GM19238 (cell line): ENCODE data around the gene LARGE1.

Source experiments
- DNase-seq: peaks from one replicate; pipeline ENCODE4 v3.0.0; 2011; ENCODE audit warnings: low spot score; ENCODE audit not compliant: insufficient read length

Gene LARGE1

DNA sequence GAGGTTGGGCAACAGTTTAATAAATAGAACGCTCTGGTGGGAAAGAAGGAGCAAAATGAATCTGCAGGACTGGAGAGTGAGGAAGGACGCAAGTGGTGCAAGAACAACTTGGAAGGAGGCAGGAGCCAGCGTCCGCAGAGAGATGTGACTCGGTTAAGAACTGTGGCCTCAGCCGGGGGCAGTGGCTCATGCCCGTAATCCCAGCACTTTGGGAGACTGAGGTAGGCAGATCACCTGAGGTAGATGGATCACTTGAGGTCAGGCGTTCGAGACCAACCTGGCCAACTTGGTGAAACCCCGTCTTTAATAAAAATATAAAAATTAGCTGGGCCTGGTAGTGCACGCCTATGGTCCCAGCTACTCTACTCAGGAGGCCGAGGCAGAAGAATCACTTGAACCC, 319.7 kb downstream of the LARGE1 start:
- no peak for DNase-seq

- no peak for DNase-seq
These were observed 320.2 kb downstream of the LARGE1 start for GRCh38 chr22:33600113-33600512.

DNA sequence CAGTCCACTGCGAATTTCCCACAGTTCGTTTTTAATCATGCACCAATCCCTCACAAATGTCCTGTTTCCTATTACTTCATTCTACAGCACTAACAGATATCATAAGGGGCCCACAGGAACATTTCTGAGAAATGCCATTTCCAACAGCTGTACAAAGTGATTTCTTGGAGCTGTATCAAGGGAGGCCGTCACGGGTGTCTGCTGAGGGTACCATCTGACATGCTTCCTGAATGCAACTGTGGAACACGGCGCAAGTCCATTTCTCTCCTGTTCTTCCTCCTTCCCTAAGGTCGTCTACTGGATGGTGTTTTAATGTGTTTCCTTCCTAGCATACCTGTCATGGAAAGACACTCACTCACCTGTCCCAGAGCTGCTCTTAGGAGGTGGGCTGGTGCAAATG, 320.7 kb downstream of the LARGE1 start:
- no peak for DNase-seq

GRCh38 chr22:33598821-33599220, 321.5 kb downstream of the LARGE1 start:
- no peak for DNase-seq

DNA sequence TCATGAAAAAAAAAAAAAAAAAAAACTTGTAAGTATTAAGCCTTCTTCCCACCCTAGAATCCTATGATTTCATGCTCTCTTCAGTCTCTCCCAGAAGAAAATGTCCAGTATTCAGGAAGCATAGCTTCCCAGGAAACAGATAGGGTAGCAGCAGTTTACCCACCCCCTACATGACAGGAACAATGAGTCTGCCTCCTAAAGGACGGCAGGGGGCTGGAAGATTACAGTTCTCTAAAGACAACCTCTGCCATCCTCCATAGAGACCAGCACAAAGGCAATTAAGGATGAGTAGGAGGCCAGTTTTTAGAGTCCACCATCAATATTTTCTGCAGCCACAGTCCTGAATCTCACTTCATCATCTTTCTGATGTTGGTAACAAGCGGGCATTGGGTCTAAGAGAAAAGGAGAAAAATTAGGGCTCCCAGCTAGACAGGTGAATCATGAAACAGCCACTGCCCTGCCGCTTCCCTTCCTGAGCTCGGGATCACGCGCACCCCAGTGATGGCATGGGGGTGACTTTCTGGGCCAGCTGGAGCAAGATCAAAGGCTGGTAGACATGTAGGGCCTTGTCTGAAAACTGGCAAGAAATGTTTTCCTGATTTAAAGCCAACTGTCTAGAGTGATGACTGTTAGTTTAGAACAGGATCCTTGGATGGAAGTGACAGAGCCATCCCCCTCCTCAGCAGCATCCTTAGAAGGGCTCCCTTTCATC, 322.8 kb downstream of the LARGE1 start:
- DNase-seq = no peak

DNA sequence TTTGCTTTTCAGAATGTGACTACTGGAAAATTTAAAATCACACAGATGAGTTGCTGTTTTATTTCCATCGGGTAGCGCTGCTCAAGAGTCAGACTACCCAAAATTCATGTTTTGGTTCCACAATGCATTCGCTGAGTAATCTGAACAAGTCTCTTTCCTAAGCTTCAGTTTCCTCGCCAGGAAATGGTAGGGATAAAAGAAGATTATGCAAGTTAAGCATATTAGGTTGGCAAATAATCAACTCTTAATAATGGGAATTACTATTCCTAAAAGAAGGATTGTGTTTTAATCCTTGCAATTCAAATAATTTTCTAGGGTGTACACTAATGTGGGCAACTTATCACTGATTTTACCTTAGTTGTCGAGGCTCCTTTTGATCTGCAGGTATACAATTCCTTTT, 326.5 kb downstream of the LARGE1 start:
- no peak for DNase-seq

DNA sequence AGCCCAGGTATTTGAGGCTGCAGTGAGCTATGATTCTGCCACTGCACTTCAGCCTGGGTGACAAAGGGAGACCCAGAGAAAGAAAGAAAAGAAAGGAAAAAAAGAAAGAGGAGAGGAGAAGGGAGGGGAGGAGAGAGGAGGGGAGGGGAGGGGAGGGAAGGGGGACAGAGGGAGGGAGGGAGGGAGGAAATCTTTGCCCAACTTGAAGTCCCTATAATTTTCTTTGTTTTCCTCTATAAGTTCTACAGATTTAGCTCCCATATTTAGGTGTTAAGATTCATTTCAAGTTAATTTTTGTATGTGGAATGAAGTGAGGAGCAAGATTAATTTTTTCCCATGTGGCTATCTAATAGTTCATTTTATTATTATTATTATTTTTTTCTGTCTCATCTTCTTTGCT, 328.3 kb downstream of the LARGE1 start:
- DNase-seq = no peak

DNA sequence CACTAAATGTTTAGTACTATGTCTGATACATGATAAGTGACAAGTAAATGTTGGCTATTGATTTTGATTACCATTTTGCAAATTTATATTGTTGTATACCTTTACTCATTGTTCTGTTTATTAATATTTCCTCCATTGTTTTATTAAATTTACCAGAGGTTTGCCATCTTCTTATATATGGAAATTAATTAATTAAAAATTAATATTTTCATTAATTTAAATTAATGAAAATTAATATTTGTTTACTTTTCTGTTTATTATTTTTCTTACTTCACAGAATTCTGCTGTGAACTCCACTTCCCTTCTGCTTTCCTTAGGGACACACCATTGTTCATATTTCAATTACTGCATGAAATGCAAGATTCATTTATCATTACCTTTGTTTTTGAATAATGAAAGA, 331.0 kb downstream of the LARGE1 start:
- no peak for DNase-seq

- no peak for DNase-seq
These were observed 331.4 kb downstream of the LARGE1 start for GRCh38 chr22:33588860-33589259.

GRCh38 chr22:33584152-33584551, 336.1 kb downstream of the LARGE1 start:
- no peak for DNase-seq

DNA sequence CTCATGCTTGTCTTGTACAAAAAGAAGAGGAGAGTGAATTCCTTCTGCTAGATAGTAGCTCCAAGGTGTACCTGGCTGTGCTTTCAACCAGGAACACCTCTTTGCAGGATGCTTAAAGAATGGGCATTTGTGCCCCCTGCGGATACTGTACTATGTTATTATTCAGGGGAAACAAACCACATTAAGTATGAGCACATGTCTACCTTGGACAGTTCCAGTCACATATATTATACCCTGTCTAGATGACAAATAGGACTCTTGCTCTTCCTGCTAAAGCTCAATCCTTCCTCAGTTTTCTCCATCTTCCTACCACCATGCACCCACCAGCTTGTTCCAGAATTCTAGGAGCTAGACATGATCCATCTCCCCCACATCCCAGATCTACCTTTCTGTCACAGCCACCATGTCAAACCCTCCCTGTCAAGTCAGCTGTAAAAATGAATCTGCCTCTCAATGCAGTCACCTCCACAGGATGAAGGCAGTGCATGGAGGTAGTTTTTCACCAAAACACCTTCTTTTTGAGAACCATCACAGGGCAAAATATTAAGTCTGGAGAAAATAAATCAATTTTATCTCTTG, 337.4 kb downstream of the LARGE1 start:
- DNase-seq = no peak

DNA sequence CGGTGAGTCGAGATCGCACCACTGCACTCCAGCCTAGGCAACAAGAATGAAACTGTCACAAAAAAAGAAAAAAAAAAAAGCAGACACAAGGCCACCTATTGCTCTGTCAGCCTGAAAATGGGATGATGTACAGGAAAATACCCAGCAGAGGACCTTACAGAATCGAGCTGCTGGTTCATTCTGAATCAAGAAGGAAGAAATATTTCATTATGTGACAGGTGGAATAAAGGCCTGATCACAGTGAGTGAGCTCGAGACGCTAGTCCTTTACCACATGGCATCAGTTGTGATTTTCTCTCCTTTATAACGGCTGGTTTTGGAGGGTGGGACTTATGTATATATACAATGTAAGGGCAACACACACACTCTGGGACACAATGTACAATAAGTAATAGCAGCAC, 340.0 kb downstream of the LARGE1 start:
- no peak for DNase-seq

GRCh38 chr22:33579448-33580093, 340.7 kb downstream of the LARGE1 start:
- peak; percentile 24 for DNase-seq

DNA sequence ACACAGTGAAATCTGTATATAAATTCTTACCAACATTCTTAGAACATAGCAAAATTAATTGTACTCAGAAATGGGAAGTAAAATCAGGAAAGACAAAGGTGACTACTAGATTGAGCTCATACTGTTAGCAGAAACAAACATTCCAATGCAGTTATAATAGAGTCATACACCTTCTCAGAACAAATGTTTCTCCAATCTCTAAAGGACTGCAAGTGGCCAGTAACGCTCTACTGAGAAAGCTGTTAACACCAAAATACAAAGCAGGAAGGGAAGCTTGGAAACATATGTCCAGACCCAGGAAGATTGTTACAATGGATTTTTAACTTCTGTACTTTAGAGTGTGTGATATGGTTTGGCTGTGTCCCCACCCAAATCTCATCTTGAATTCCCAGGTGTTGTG, 341.5 kb downstream of the LARGE1 start:
- DNase-seq = no peak

GRCh38 chr22:33577862-33578411, 342.3 kb downstream of the LARGE1 start:
- DNase-seq = no peak

DNA sequence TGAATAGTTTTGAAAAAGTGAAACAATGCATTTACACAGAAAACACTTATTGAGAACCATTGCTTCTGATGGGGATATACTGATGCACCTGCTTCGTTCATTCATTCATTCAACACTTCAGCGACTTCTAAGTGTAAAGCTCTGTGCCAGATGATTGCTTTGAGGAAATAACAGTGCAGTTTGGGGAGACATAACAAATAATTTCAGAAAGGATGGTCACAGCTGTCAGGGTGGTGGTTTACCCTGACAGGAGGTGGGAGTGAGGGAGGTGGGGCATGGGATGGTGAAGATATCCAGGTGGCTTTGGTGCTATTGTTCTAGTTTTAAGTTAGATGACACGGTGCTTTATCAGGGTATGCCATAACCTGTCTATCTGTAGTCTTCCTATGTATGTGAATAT, 344.1 kb downstream of the LARGE1 start:
- no peak for DNase-seq

DNA sequence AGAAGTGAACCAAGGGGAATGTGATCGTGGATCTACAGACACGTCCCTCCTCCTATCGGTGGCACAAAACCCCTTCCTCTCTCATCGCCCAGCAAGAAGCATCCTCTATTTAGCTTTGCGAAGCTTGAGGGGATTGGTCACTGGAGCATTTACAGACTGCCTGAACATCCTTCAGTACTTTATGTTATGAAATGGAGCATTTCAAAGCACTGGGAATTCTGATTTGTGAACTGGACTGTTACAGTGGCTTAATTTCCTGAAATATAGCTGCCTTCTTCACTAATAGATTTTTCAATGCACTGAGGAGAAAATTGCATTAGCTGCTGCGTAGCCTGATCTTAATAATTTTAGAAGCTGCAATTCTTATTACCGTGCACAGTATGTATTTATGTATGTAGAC, 344.5 kb downstream of the LARGE1 start:
- no peak for DNase-seq

- no peak for DNase-seq
These were observed 345.2 kb downstream of the LARGE1 start for GRCh38 chr22:33575041-33575440.

DNA sequence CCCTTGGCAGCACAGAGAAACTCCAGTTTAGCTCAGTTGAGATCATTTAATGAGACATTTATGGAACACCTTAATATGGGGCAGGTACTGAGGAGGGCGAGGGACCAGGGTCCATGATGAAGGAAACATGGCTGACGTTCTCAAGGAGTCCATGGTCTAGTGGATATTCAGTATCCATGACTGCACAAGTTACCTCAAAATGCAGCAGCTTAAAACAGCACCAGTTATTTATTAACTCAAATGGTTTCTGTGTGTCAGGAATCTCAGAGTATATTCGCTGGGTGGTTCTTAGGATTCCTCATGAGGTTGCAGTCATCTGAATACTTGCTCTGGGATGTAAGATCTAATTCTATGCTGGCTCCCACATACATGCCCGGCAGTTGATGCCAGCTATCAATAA, 346.8 kb downstream of the LARGE1 start:
- DNase-seq = no peak

GRCh38 chr22:33572086-33572485, 348.2 kb downstream of the LARGE1 start:
- no peak for DNase-seq

- DNase-seq = no peak
These were observed 350.2 kb downstream of the LARGE1 start for GRCh38 chr22:33570110-33570509.

DNA sequence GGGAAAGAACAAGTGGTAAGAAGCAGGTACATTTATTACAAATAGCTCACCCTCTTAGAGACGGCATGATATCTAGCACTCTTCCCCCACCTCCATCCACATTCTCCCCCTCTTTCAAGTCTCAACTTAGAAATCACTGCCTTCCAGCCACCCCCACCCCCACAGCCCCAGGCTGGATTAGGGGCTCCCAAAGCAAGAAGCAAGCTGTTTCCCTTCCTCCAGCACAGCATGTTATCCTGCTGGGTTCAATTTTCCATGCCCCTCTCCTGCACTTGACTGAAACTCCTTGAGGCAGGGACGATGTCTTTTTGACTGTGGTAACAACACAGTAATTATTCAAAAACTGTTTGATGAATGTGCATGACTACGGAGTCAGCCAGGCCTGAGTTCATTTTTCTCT, 350.7 kb downstream of the LARGE1 start:
- no peak for DNase-seq

- DNase-seq = no peak
These were observed 351.3 kb downstream of the LARGE1 start for GRCh38 chr22:33569018-33569417.
